ENCODE data around the gene SPATS2.
"Not testable (repeated sequence)": the region's sequence is repeated elsewhere in the genome, so short reads cannot be mapped to it uniquely, and the experiment has no call there.

Gene SPATS2

DNA sequence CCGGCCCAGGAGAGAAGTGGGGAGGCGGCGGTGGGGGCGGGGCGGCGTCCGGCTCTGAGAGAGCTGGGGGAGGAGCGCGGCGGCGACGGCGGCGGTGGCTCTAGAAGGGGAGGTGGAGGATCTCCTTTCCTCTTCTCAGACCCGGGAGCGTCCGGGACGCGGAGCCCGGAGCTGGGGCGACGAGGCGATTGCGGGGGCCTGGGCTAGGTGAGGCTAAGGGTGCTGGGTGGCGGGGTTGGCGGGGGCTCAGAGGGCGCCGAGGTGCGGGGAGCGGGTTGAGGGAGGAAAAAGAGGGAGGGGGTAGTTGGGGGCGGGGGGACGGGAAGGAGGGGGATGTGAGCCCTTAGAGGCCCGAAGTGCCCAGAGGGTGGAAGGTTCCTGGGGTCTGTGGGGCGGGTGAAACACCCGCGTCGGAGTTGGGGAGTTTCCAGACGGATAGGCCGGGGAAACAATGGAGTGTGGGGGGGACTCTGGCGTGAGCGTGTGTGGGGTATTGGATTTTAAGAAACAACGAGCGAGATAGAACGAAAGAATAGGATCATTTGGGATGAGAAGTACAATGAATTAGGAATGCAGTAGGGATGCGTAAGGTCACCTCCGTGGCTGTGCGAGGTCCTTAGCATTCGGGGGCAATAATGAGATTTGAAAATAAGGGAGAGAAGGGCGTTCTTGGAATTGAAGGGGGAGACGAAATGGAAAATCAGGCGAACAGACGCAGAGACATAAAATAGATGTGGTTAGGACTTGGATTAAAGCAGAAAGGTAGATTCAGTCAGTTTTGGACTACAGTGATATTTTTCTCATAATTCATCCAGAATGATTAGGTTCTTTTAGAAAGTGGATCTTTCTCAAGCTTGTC lies at the start of gene SPATS2:
SPATS2 (plus strand) TSS at position 82 of the 859 bp plus-strand sequence. CDS start 93,551 bp downstream, outside the sequence.
- no peak for DNase-seq

DNA sequence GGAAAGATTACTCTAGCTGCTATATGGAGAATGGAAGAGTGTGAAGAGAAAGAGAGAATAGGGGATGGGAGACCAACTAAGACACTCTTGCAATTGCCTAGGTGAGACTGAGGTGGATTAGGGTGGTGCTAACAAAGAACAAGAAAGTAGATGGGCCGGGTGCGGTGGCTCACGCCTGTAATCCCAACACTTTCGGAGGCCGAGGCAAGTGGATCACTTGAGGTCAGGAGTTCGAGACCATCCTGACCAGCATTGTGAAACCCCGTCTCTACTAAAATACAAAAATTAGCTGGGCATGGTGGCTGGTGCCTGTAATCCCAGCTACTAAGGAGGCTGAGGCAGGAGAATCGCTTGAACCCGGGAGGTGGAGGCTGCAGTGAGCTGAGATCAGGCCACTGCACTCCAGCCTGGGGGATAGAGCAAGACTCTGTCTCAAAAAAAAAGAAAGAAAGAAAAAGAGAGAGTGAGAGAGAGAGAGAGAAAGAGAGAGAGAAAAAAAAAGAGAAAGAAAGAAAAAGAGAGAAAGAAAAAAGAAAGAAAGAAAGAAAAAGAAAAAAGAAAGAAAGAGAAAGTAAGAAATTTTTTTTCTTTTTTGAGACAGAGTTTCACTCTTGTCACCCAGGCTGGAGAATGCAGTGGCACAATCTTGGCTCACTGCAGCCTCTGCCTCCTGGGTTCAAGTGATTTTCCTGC lies 46.7 kb upstream of the SPATS2 start:
- not testable (repeated sequence) for DNase-seq

DNA sequence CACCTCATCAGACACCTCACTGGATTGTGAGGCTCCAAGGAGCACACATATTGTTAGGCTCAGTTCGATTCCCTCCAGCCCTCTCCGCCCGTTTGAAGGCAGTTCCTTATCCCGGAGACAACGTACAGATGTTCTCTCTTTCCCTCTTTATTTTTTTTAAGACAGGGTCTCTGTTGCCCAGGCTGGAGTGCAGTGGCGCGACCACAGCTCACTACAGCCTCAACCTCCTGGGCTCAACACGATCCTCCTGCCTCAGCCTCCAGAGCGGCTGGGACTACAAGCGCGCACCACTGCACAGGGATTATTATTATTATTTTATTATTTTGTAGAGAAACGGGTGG lies 44.9 kb upstream of the SPATS2 start:
- DNase-seq = no peak

DNA sequence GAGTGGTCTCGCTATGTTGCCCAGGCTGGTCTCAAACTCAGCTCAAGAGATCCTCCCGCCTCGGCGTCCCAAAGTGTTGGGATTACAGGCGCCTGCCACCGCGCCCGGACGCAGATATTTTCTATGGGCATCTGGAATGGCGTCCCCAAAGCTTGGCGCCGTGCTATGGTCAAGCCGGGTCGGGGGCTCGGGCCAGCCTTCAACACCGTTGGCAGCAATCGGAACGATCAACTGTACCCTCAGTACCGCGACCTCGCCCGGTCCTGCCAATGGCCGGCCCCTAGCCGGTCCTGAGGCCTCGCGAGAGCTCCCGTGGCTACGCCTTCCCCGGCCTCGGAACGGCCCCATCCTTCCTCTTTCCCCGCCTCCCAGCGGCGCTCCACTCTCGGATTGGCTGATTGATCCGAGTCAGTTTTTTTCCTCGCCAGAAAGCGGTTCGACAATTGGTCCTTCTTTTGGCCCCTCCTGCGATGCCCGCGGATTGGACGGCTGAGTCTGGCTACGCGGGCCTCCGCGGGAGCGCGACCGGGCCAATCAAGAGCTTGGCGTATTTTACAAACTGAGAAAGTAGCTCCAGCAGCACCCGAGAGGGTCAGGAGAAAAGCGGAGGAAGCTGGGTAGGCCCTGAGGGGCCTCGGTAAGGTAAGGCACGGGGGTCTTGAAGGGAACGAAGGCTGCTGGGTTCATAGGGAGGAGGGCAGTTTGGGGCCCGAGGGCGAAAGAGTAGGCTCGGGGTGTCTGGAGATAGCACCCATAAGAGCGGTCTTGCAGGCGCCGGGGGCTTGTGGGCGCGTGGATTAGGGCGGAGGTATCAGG lies 44.3 kb upstream of the SPATS2 start, which contains the start of gene TROAP:
TROAP (plus strand) TSS at position 548 of the 816 bp plus-strand sequence. CDS start 354 bp downstream, outside the sequence.
- no peak for DNase-seq

DNA sequence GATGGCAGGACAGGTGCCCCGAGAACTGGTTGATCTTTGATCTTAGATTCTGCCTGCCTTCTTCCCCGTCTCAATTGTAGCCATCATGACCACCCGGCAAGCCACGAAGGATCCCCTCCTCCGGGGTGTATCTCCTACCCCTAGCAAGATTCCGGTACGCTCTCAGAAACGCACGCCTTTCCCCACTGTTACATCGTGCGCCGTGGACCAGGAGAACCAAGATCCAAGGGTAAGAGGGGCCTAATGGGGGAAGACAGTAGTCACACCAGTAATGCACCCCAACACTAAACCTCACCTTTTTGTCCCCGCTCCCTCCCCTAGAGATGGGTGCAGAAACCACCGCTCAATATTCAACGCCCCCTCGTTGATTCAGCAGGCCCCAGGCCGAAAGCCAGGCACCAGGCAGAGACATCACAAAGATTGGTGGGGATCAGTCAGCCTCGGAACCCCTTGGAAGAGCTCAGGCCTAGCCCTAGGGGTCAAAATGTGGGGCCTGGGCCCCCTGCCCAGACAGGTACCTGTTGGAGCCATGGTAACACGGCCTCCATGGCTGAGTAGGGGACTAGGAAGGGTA lies 43.7 kb upstream of the SPATS2 start:
- DNase-seq = no peak

DNA sequence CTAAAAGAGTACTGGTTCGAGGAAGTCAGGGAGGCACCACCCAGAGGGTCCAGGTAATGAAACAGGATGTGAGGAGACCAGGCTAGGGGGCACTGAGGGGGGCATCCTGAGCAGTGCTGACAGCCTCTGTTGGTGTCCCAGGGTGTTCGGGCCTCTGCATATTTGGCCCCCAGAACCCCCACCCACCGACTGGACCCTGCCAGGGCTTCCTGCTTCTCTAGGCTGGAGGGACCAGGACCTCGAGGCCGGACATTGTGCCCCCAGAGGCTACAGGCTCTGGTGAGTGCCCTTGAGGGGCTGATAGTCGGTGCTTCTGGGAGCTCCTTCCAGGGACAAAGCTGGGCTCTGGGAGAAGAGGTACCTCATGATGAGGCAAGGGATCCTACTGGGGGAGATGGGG lies 41.7 kb upstream of the SPATS2 start:
- no peak for DNase-seq

DNA sequence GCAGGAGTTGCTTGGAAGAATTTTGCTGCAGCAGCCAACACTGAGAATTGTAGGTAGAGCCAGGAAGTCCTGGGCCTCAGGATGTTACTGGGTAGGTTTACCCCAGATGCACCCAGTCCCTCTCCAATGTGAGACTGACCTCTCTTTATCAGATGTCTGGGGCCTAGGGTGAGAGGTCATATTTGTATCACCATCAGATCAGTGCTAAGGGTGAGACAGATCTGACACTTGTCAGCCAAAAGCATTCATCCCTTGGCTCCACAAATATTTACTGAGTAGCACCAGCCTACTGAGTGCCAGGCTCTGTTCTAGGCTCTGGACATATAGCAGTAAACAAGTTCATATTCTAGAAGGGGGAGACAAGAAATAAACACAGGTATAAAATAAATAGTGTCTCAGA lies 39.9 kb upstream of the SPATS2 start:
- DNase-seq = no peak

DNA sequence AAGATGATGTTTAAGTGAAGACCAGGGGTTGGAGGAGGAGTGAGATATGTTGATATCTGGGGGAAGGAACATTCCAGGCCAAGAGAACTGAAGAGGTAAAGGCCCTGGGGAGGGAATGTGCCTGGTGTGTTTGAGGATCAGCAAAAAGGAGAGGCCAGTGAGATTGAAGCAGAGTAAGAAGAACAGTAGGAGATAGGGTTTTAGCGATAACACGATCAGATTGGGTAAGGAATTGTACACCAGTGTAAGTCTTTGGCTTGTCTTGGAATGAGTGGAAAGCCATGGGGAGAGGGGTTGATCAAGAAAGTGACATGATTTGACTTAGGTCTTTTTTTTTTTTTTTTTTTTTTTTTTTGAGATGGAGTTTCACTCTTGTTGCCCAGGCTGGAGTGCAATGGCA lies 39.4 kb upstream of the SPATS2 start:
- no peak for DNase-seq

DNA sequence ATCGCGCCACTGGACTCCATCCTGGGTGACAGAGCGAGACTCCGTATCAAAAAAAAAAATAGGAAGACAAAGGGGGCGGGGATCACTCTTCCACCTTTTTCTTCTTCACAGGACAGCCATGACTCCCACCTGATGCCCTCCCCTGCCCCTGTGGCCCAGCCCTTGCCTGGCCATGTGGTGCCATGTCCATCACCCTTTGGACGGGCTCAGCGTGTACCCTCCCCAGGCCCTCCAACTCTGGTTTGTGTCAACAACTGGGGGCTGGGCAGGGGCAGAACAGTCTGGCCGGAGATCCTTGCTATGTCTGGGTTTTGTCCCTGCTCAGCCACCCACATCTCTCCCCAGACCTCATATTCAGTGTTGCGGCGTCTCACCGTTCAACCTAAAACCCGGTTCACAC lies 38.4 kb upstream of the SPATS2 start:
- DNase-seq = no peak

DNA sequence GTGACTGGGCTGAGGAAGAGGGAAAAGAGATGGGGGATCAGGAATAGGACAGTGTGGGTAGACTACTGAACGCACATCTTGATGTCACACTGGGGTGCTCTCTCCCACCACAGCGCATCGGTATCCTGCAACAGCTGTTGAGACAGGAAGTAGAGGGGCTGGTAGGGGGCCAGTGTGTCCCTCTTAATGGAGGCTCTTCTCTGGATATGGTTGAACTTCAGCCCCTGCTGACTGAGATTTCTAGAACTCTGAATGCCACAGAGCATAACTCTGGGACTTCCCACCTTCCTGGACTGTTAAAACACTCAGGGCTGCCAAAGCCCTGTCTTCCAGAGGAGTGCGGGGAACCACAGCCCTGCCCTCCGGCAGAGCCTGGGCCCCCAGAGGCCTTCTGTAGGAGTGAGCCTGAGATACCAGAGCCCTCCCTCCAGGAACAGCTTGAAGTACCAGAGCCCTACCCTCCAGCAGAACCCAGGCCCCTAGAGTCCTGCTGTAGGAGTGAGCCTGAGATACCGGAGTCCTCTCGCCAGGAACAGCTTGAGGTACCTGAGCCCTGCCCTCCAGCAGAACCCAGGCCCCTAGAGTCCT lies 37.1 kb upstream of the SPATS2 start:
- no peak for DNase-seq

DNA sequence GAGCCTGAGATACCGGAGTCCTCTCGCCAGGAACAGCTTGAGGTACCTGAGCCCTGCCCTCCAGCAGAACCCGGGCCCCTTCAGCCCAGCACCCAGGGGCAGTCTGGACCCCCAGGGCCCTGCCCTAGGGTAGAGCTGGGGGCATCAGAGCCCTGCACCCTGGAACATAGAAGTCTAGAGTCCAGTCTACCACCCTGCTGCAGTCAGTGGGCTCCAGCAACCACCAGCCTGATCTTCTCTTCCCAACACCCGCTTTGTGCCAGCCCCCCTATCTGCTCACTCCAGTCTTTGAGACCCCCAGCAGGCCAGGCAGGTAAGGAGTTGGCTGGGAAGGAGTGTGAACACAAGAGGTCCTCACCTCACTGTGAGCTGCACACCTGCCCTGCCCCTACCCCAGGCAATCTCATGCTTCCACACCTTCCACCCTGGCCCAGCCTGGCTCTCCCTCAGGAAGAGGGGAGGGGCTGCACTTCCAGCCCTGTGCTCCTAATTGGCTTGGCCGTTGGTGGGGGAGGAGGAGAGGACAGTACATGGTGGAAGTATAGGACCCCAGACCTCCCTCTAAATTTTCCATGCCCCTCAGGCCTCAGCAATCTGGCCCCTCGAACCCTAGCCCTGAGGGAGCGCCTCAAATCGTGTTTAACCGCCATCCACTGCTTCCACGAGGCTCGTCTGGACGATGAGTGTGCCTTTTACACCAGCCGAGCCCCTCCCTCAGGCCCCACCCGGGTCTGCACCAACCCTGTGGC lies 36.5 kb upstream of the SPATS2 start:
- no peak for DNase-seq

DNA sequence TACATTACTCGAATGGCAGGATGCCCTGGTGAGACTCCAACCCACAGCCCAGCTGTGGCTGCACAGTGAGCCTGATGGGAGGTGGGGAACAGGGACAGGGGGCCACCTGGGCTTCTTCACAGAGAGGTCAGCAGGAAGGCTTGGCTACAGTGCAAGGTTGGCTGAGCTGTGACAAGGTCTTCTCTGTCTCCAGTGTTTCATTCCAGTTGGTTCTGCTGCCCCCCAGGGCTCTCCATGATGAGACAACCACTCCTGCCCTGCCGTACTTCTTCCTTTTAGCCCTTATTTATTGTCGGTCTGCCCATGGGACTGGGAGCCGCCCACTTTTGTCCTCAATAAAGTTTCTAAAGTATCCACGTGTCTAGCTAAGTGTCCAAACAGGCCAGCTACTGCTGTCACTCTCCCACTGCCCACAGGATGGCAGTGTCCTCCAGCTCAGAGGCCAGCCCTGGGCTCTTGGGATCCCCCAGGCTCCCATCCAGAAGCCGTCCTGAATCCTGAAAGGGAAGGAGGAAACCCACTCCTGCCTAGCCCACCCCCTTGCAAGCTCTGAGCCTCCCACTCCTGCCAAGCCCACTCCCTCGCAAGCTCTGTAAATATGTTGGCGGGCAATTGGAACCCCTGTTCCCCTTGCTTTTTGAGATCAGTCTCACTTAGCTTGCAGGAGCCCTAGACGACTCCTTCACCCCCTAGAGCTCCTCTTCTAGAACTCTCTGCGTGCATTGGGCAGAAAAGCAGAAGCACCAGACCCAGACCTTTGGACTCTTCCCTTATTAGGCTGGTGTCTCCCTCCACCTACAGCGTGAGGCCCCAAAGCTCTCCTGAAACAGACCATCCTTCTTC lies 35.7 kb upstream of the SPATS2 start:
- no peak for DNase-seq

DNA sequence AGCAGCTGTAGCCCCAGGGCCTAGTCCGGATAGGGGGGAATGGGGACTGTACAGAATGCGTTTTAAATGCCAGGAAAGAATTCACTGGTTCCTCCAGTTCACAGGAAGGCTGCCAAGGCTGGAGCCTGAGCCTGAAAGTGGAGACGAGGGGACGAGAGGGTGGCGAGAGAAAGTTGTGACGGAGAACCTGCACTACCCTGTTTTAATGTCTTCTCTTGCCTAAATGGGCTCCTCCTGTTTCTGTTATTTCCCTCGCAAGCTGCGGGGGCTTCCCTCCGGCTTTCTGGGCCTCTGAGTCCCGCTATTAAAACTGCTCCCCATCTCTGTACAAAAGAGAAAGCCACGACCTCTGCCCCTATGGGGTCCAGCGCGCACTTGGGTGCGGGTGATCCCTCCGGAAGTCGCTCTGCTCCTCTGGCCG lies 34.8 kb upstream of the SPATS2 start:
- DNase-seq = no peak

DNA sequence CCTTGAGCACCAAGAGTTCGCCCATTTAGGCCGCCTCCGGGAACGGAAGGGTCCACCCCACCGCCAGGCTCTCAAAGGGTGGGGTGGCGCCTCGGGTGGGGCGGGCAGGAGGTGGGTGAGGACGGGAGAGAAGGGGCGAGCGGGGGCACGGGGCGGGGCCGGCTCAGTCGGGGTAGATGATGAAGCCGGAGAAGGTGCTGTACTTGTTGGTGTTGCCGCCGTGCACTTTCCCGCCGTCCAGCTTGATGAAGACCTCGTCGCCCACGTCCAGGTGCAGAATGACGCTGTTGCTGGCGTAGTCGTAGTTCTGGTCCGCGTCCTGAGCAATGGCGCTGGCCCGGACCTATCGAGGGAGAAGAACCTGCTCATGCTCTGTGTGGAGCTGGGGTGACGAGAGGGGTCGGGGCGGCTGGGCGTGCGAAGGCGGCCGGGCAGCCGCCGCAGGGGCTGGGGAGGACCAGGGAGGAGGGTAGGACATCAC lies 34.3 kb upstream of the SPATS2 start:
- DNase-seq = no peak

DNA sequence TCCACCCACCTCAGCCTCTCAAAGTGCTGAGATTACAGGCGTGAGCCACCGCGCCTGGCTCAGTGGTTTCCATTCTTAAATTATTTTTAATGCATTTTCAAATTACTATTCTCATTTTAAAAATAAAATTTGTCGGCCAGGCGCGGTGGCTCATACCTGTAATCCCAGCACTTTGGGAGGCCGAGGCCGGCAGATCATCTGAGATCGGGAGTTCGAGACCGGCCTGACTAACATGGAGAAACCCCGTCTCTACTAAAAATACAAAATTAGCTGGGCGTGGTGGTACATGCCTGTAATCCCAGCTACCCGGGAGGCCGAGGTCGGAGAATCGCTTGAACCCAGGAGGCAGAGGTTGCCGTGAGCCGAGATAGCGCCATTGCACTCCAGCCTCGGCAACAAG lies 33.5 kb upstream of the SPATS2 start:
- not testable (repeated sequence) for DNase-seq

DNA sequence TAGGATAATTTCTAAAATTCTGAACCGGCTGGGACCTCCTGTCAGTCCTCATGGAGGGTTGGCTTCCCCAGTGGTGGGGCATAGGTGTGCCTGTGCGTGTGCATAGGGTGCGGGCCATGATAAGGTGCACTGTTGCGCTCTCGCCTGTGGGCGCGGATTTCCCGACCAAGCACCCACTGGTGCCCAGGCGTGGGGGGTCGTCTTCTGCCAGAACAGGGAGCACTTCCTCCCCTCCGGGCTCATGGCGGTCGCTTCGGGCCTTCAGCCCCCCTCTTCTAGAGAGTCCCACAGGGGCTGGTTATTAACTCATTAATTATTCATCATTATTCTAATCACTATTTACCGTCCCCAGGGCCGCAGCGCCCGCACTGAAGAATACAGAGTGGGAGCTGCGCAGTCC lies 33.0 kb upstream of the SPATS2 start:
- DNase-seq = no peak

DNA sequence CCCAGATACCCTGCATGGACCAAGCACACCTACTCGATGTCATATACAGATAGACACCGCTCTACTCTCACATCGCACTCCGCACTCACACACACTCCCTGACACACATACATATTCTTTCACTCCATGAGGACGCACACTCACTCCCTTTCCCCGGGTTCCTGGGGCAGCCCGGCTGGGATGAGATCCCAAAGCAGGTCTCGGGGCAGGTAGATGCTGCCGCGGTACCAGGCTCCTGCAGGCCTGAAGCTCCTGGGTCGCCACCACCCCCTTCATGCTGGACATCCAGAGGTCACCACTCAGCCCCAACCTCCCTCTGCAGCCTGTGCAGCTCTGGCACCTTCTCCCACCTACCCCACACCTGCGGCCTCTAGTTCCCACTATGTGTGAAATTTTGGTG lies 32.6 kb upstream of the SPATS2 start:
- DNase-seq = no peak

DNA sequence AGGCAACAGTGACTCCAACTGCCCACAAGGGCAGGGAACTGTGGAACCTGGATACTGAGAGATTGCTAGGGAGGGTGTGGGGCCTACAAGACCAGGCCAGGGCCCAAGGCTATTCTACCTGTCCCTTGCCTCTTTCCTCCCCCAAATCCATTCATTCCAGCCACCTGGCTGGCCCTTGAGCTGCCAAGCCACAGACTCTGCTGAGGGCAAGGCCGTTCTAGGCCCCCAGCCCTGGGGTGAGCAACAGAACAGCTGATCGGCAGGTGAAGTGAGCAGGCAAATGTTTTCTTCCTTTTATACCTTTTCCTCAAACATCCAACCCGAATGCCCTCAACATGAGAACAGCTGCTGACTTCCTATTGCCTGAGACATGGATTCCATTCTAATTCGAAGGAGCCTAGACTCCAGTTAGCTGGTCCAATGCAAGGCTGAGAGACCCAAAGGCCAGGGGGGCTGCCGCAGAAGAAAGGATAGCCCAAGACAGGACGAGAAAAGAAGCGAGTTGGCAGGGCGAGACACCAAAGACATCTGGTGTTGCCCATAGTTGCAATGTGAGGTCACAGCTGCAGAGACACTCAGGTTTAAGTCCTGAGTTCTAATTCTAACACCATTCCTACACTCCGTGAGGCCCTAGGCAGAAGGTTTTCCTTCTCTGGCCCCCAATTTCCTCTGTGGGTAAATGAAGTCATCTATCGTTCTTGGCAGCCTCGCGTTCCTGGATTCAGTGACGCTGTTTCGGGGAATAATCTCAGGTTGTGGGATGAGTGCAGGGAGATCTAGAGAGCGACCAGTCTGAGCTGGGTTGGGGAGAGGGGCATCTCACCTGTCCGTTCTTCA lies 31.9 kb upstream of the SPATS2 start:
- DNase-seq = no peak

DNA sequence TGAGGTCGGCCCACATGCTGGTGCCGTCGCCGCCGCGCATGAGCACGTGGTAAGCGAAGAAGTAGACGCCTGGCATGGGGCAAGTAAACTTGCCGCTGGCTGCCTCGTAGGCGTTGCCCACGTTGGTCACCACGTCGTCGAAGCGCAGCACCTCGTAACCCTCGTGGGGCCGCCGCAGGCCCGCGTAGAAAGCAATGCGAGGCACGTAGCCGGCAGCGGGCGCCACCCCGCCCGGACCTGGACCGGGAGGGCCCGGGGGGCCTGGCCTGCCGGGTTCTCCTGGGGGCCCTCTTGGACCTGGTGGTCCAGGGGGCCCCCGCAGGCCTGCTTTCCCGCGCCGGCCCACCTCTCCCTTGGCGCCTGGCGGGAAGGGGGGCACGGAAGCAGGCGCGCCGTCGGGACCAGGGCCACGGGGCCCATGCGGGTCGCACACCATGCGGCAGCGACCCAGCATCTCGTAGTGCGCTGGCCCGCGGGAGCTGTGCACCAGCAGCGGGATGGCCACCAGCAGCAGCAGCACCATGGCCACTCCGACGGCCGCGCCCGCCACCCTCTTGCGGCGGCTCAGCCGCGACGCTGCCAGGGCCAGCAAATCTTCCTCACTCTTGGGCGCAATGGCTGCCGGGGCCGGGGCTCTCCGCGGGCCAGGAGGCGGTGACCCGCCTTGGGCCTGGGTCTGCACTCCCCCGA lies 31.2 kb upstream of the SPATS2 start:
- no peak for DNase-seq

Data from cortex of kidney (tissue), 1 donor.